Hematopoietic multipotent progenitor cell treated with erythropoietin and hydrocortisone succinate and interleukin-3 and kit ligand, for 8 days (in vitro differentiated cells): ENCODE data around the gene RAI14.
"Not testable (repeated sequence)": the region's sequence is repeated elsewhere in the genome, so short reads cannot be mapped to it uniquely, and the experiment has no call there.

Experiments used
- DNase-seq: peaks from one replicate; pipeline ENCODE4 v3.0.0-alpha.2; 2015

Gene RAI14

DNA sequence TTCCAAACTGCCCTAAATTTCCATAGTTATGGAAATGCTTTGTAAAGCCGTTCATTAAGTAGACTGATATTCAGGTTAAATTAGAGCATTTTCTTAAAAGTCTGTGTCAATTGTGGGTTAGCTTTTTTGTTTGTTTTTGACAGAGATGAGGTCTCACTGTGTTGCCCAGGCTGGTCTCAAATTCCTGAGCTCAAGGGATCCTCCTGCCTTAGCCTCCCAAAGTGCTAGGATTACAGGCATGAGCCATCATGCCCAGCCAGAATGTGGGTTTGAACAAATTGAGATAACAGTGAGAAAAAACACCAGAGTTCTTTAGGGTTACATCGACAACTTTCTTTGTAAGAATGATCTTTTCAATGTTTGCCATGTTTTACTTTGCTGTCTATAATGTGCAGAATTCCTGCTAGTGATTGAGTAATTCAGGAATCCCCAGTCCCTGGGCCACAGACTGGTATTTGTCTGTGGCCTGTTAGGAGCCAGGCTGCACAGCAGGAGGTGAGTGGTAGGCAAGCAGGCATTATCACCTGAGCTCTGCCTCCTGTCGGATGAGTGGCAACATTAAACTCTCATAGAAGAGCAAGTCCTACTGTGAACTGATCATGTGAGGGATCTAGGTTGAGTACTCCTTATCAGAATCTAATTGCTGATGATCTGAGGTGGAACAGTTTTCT is 80.5 kb downstream of the RAI14 start:
- DNase-seq, result no peak

DNA sequence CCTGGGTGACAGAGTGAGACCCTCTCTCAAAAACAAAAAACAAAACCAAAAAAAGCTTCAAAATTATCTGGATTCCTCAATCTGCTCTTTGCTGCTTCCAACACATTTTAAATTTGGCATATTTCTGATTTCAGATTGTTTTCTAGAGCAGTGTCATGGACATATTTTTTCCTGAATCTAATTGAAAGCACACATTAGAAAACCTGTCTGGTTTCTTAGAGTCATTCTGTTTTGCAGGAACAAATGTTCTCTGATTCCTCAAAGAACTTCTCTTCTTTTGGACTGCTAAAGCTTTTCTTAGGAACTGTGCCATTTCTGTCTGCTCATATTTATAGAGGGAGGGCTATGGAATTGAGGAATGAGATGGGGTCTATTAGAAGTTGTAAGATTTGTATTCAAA is 81.6 kb downstream of the RAI14 start:
- DNase-seq, result no peak

DNA sequence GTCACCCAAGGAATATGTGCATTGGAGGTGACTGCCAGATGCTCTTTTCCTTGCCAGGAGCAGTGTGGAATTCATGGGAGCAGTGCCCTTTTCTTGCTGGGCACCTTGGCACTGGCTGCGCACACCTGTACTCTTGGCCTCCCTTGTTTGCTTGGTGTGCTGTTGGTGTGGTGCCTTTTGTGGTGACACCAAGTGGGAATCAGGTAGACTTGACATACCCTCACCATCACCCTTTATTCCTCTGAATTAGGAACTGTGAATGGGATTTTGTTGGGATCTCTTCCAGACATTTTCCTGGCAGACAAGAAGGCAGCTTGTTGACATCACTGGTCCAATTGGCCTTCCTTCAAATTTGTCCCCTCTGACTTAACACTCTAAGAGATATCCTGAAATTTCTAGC is 82.3 kb downstream of the RAI14 start:
- no peak for DNase-seq

DNA sequence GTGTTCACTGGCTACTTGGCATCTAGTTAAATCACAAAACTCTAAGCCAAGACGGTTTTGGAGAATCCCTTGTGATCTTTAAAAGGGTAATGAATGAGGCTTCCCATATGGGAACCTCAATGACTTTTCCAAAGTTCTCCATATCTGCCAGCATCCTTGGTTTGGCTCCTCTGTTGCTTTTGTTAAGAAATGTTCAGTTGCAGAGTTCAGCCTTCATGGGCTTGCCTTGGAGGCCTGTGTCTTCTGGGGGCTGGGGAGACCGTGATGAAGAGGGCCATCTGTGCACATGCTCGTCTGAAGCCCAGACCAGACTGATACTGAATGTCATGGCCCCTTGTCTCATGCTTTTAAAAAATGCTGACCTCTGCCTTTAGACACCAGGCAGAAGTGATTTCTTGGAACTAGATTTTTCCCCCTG is 84.3 kb downstream of the RAI14 start:
- DNase-seq, result no peak

DNA sequence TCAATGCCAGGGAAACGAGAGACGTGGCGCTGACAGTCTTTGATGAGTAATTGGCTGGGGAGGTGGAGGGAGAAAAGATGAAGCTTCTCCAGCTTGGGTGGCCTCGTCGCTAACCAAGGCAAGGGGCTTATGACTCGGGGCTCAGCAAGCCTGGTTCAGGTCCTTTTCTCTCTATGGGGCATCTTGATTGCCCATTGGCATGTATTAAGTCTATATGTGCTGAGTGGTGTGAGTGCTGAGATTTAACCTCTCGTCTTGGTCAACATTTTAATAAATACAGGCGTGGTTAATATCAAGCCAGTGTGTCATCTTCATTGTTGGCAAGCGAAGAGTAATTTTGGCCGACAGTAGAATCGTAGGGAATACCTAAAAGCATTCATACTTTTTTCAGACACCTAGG is 85.9 kb downstream of the RAI14 start:
- DNase-seq, result no peak

DNA sequence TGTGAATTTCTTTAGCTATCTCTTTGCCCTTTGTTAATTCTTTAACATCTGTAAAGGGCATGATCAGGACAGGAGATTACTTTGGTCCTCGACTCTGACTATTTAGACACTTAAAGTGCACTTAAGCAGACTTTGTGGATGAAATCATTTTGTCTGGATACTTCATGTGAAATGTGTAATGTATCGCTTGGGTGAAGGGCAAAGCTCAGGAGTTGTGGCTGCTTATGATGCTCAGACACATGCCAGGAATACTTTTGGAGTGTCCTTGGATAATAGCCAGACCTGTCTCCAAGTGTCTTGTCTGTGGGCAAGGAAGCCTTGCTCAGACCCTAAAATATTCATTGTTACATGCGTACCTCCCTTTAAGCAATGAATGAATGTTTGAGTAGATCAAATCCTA is 87.8 kb downstream of the RAI14 start:
- DNase-seq, result no peak

DNA sequence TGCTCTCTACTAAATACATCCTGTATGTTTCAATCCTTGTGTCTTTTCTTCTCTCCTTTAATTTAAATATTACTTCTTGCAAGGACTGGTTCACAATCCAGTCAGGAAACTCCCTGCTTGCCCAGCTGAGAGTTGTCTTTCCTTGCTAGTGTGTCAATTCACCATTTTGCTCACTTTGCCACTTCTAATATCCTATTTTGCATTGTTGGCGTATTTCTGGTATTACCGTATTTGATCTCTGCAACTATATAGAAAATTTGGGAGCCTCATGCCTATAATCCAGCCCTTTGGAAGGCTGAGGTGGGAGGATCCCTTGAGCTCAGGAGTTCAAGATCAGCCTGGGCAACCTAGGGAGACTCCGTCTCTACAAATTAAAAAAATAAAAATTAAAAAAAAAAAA is 92.3 kb downstream of the RAI14 start:
- no peak for DNase-seq

DNA sequence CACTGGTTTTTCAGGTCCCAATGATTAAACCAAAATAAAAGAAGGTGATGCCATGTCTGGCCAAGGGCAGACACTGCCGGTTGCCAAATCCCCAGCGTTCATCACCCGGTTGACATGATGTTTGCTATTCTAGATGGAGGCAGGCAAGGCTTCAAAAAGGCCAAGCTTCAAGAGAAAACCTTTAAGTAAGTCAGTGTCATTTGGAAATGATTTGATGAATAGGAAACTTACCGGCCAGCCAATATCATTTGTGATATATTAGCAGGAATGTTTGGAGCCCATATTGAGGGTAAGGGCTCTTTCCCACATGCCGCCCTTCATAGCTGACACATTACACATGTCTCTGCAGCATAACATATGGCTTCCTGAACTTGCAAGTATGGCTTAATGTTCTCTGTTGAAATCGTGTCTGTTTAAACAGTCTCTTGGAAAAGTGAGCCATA is 93.3 kb downstream of the RAI14 start:
- no peak for DNase-seq

DNA sequence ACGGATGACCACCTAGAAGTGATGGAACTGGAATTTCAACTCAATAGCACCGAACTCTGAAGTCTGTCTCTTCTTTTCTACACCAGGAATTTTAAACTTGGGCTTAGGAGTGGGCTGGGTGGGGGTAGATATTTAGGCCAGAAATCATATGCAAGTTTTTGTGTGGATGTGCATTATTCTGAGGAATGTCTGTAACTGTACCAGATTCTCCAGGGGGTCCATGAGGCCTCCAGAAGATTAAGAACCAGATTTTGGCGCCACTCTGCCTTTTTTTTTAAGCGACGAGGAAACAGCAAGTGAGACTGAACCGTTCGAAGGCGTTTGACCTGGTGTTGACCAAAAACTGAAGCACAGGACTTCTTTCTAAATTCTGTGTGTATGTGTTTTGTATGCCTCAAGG is 94.1 kb downstream of the RAI14 start:
- no peak for DNase-seq

DNA sequence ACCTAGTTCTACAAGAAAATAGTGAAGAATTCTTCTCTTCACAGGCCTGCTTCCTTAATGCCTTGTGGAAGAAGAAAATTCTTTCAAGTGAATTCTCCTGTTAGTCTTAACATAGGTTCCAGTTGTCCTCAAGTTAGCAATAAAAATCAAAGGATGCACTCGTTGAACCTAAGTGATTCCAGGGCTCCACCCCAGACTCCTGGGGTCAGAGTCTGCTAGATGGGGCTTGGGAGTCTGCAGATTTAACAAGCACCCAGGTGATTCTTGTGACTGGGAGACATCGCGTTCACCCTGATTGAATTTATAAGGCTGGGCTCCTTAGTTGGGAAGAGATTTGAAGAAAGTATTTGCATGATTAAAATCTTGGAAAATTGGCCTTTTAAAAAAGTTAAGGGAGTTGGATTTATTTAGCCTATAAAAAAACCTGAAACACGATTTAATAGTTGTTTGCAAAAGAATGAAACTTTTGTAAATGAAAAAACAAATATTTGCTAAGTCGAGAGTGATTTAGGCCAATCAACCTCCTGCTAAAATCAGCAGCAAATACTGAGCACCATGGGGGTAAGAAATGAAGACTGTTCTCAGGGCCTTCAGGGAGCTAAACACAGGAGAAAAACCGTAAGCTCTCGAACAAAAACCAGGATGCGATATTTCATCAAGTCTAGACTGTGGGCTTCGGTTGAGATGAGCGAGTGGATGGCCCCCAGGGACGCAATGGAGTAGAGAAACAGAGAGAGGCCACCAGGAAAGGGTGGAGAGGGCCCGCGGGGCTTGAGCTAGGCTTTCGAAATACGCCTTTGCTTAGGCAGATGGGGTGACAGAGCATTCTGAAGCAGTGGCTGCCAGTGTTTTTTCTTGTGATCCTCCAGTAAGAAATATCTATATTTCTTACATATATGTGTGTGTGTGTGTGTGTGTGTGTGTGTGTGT is 95.9 kb downstream of the RAI14 start:
- no peak for DNase-seq

DNA sequence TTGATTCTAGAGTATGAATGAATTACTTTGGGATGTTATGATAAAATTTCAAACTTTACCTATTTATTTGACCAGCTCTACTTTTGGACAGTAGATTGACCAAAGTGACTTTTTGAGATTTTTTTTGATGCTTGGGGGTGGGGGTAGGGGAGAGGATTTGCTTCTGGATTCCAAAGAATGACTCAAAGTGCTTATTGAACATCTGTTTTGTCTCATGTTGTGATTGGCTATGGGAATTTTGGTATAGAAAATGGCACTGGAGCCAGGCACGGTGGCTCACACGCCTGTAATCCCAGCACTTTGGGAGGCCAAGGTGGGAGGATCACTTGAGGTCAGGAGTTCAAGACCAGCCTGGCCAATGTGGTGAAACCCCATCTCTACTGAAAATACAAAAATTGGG is 97.1 kb downstream of the RAI14 start:
- DNase-seq, result not testable (repeated sequence)

DNA sequence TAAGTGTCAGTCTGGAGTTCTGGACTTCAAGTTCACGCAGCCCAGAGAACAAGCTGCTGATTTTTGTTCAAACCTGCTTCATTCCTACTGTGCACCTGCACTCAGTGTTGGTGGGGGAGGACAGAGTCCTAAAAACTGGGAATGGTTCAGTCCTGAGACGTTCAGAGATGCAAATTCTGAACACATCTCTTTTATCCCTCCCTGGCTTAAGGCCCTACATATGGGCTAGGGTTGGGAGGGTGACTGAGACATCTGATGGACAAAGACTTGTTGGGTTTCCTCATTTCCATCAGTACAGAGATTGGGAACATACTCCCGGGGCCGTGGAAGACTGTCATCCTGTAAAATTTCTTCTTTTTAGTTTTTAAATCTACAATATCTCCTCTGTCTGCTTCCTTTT is 99.8 kb downstream of the RAI14 start:
- no peak for DNase-seq

DNA sequence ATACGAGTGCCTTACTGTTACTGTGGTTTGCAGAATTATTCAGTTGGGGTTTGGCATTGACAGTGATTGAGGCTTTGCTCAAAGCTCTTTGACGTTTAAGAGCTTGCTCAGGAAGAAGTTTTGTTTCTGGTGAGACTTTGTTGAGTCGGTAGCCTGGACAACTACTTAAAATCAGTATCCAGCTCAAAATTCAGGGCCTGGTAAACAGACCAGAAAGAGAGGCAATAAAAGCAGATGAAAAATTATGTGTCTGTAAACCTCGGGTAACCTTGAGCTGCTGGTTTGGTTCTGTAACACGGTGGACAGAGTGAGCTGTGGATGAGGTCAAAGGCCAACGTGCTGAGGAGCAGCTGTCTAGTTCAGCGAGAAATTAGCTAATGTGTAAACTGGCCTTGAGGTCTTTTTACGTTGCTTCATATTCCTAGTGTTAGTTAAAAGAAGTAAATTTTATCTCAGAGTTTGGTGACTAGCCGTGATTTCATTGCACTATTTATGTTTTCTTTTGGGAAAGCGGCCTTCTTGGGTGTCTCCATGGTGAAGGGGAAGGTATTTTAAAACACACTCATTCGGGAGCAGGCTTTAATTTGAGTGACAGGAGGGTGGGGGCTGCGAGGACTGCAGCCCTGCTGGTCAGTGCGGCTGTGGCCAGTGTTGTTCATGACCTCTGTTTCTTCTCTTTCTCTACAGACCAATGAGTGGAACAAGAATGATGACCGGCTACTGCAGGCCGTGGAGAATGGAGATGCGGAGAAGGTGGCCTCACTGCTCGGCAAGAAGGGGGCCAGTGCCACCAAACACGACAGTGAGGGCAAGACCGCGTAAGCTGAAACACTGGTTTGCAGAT is 100.9 kb downstream of the RAI14 start:
- DNase-seq, result no peak

DNA sequence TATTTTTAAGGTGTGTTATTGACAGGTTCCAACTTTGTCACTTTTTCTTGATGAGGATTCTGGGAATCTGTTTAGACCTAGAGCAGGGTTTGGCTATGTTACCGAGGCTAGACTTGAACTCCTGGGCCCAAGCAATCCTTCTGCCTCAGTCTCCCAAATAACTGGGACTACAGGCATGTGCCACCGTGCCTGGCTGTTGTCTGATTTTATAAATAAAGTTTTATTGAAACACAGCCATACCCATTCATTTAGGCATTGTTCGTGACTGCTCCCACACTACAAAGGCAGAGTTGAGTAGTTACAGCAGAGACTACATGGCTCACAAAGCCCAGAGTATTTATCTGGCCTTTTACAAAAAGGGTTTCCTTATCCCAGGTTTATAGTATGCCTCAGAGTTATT is 102.4 kb downstream of the RAI14 start:
- no peak for DNase-seq

DNA sequence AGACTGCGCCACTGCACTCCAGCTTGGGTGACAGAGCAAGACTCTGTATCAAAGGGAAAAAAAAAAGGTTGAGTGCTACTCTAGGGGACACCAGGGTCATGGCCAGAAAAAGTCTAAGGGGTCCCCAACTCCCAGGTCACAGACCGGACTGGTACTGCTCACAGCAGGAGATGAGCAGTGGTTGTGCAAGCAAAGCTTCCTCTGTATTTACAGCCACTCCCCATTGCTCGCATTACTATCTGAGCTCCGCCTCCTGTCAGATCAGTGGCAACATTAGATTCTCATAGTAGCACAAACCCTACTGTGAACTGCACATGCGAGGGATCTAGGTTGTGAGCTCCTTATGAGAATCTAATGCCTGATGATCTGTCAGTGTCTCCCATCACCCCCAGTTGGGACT is 103.1 kb downstream of the RAI14 start:
- not testable (repeated sequence) for DNase-seq

DNA sequence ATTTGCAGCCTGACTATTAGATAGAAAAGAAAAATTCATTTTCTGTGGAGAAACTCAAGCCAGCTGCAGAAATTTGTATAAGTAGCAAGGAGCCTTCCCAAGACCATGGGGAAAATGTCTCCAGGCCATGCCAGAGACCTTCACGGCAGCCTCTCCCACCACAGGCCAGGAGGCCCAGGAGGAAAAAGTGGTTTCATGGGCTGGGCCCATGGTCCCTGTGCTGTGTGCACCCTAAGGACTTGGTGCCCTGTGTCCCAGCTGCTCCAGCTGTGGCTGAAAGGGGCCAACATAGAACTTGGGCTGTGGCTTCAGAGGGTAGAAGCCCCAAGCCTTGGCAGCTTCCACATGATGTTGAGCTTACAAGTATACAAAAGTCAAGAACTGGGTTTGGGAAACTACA is 109.5 kb downstream of the RAI14 start:
- DNase-seq, result no peak

DNA sequence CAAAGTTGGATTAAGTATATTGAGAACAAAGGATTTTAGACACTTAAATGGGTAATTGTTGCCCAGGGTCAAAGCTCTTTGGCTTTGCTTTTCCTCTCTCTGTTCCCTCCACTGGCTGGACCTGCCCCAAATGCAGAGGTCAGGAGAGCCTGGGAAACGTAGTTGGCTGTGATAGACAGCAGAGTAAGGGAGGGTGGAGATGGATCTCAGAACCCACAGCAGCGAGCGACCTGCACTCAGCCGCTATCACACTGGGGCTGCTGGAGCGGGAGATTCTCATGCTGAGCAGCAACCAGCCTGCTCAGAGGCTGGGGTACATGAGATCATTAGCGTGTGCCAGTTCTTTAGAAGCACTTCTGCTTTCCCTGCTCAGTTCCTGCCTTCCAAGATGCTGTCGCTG is 111.1 kb downstream of the RAI14 start:
- DNase-seq, result no peak

DNA sequence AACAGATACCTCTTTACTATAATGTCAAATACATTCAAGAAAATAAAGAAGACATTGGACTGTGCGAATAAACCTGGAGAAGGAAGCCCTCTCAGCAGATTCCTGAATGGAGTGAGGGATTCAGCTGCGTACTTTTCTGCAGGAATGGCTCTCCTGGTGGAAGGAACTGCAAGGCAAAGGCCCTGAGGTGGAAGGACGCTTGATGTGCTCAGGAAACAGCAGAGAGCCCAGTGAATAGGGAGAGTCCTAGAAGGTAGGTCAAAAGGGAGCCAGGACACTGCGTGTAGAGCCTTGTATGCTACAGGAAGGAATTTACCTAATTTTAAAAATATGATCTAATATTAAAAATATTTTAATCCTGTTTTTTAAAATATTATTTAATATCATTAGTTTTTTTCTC is 114.4 kb downstream of the RAI14 start:
- no peak for DNase-seq

DNA sequence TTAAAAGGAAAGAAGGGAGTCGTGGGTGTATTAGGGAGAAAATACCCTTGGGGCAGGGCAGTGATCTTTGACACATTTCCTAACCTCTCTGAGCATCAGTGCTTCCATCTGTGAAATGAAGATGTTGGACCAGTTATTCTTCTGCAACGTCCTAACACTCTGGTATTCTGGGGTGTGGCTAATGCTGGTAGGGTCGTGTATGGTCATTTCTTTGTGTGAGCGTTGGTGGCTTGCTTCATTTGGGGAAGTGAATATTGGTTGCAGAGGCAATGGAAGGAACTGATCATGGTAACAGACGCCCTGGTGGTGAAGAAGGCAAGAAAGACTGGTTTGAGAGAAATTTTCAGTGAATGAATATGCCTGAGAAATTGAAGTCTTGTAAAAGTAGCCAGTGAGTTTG is 114.9 kb downstream of the RAI14 start:
- DNase-seq, result no peak

DNA sequence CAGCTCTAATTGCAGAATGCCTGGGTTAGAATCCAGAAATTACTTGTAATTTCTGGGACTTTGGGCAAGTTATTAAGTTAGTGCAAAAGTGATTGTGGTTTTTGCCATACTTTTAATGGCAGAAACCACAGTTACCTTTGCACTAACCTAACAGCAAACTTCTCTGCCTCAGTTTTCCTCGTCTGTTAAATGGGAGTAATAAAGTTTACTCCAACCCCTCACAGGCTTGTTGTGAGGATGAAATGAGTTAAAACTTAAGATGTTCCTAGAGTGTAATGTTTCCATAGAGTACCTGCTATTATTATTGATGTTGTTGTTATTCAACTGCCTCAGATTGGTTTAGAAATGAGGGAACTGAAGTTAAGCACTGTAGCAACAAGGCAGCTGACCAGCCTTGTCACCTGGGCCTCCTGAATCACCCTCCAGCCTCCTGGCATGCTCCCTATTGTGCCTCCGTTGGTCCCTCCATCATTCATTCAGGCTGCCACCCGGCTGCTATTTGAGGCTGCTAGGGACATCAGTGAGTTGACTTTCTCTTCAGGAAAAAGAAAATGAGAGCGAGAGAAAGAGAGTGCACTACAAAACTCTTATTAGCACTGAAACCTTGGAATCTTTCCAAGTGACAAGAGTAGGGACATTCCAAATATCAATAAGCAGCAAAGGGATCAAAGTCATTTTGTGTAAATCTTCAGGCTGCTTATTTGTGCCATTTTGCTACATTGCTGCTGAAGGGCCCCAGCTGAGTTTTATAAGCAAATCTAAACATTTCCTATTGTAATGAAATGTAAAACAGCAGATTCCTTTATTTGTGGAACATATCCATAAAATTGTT is 116.4 kb downstream of the RAI14 start:
- no peak for DNase-seq

DNA sequence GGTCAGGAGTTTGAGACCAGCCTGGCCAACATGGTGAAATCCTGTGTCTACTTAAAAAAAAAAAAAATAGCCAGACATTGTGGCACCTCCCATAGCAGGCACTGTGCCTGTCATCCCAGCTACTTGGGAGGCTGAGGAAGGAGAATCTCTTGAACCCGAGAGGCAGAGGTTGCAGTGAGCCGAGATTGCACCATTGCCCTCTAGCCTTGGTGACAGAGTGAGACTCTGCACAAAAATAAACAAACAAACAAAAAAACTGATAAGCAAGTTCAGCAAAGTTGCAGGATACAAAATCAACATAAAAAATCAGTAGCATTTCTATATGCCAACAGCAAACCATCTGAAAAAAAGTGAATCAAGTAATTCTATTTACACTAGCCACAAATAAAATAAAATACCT is 118.0 kb downstream of the RAI14 start:
- DNase-seq, result no peak

DNA sequence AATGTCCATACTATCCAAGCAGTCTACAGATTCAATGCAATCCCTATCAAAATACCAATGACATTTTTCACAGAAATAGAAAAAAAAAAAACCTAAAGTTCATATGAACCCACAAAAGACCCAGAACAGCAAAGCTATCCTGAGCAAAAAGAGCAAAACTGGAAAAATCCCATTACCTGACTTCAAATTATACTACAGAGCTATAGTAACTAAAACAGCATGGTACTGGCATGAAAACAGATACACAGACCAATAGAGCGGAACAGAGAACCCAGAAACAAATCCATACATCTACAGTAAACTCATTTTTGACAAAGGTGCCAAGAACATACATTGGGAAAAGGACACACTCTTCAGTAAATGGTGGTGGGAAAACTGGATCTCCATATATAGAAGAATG is 118.5 kb downstream of the RAI14 start:
- not testable (repeated sequence) for DNase-seq

DNA sequence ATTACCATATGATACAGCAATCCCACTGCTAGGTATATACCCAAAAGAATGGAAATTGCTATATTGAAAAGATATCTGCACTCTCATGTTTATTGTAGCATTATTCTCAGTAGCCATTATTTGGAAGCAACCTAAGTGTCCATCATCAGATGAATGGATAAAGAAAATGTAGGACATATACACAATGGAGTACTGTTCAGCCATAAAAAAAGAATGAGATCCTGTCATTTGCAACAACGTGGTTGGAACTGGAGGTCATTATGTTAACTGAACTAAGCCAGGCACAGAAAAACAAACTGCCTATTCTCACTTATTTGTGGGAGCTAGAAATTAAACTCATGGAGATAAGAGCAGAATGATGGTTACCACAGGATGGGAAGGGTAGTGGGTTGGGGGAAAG is 119.8 kb downstream of the RAI14 start:
- no peak for DNase-seq
